ENCODE results near the gene ITGB7.
A peak's percentile ranks its signal among the peaks of the same experiment; 100 is the strongest.

ITGB7 gene, protein sequence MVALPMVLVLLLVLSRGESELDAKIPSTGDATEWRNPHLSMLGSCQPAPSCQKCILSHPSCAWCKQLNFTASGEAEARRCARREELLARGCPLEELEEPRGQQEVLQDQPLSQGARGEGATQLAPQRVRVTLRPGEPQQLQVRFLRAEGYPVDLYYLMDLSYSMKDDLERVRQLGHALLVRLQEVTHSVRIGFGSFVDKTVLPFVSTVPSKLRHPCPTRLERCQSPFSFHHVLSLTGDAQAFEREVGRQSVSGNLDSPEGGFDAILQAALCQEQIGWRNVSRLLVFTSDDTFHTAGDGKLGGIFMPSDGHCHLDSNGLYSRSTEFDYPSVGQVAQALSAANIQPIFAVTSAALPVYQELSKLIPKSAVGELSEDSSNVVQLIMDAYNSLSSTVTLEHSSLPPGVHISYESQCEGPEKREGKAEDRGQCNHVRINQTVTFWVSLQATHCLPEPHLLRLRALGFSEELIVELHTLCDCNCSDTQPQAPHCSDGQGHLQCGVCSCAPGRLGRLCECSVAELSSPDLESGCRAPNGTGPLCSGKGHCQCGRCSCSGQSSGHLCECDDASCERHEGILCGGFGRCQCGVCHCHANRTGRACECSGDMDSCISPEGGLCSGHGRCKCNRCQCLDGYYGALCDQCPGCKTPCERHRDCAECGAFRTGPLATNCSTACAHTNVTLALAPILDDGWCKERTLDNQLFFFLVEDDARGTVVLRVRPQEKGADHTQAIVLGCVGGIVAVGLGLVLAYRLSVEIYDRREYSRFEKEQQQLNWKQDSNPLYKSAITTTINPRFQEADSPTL

DNA sequence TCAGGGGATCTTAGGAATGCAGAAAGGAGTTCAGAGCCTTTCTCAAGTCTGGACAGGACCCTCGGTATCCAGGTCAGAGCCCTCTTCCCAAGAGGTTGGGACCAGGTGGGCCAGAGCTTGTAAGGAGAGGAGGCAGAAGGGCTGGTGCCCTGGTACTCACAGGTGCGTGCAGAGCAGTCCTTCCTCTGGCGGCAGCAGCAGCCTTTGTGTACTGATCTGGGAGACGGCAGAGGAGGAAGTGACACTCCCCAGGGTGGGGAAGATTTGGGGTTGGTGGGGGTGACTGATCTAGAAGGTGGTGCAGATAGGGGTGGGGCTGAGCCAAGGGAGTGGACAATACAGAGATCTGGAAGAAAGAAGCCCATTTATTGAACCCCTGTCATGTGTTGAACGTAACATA is at the start of gene ITGB7:
ITGB7 (minus strand) TSS at position 210 of the 400 bp plus-strand sequence. CDS start 6,808 bp downstream, outside the sequence.
- in situ Hi-C loops (cut with MboI; ENCODE audit: low sequenced_read_pairs, unreplicated experiment) = no loop called here
- DNase-seq (ENCODE audit: low spot score) = peak; percentile 77
- TF ChIP-seq, protein P1, sequence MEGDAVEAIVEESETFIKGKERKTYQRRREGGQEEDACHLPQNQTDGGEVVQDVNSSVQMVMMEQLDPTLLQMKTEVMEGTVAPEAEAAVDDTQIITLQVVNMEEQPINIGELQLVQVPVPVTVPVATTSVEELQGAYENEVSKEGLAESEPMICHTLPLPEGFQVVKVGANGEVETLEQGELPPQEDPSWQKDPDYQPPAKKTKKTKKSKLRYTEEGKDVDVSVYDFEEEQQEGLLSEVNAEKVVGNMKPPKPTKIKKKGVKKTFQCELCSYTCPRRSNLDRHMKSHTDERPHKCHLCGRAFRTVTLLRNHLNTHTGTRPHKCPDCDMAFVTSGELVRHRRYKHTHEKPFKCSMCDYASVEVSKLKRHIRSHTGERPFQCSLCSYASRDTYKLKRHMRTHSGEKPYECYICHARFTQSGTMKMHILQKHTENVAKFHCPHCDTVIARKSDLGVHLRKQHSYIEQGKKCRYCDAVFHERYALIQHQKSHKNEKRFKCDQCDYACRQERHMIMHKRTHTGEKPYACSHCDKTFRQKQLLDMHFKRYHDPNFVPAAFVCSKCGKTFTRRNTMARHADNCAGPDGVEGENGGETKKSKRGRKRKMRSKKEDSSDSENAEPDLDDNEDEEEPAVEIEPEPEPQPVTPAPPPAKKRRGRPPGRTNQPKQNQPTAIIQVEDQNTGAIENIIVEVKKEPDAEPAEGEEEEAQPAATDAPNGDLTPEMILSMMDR (IDR thresholded peaks at IDR 0.05; ENCODE audit: borderline replicate concordance, control extremely low read depth, extremely low read depth, insufficient read depth, missing control alignments) = no peak

DNA sequence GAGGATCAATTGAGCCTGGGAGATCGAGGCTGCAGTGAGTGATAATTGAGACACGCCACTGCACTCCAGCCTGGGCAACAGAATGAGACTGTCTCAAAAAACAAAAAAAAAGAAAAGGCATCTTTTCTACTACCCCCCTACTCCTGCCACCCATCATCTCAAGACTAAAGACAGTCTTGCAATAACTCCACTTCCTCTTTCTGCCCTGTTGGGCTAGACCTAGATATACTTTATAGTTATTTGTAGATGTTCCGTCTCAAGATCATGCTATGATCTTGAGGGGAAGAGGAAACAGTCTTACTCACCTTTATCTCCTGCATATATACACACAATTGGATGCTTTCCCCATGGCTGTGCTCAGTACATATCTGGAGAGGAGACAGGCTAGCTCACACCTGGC is 48.9 kb upstream of the ITGB7 start:
- in situ Hi-C loops (cut with MboI; ENCODE audit: low sequenced_read_pairs, unreplicated experiment) = no loop called here
- TF ChIP-seq, protein P1 (IDR thresholded peaks at IDR 0.05; ENCODE audit: borderline replicate concordance, control extremely low read depth, extremely low read depth, insufficient read depth, missing control alignments) = no peak
- DNase-seq (ENCODE audit: low spot score) = peak; percentile 58

DNA sequence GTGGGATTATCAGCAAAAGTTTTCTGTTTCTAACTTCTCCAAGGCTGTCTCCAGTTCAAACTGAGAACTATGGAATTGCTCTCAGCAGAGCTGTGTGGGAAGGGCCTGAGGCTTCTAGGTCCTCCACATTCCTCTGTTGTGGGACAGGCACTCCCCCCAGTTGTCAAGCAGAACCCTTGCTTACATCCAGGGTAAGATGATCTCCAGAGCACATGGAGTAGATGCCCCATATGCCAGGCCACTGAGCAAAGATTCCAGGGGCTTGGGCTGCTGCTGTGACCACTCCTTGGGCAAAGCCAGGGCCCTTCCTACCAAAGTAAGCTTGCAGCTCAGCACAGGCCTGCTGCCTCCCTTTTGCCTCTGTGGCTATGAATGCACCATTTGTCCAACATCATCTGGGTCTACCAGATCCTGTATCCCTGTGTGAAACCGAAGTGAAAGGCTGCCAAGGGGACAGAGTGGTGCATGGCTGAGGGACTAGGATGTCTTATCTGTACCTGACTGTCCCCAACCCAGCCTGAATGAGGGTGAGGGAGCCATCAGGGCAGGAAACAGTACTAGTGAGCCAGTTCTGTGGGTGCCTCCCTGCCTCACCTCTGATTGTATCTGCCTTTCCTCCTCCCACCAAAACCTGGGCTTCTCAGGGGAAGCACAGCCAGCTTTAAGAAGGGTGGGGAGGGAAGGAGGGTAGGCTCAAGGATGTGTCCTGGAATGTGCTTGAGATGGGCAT is 47.9 kb upstream of the ITGB7 start:
- DNase-seq (ENCODE audit: low spot score) = no peak
- in situ Hi-C loops (cut with MboI; ENCODE audit: low sequenced_read_pairs, unreplicated experiment) = no loop called here
- TF ChIP-seq, protein P1 (IDR thresholded peaks at IDR 0.05; ENCODE audit: borderline replicate concordance, control extremely low read depth, extremely low read depth, insufficient read depth, missing control alignments) = no peak

DNA sequence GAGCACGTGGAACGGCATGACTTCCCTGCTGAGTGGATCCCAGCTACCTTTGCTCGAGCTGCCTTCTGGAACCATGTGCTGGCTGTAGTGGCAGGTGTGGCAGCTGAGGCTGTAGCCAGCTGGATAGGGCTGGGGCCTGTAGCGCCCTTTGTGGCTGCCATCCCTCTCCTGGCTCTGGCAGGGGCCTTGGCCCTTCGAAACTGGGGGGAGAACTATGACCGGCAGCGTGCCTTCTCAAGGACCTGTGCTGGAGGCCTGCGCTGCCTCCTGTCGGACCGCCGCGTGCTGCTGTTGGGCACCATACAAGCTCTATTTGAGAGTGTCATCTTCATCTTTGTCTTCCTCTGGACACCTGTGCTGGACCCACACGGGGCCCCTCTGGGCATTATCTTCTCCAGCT is 46.2 kb upstream of the ITGB7 start:
- TF ChIP-seq, protein P1 (IDR thresholded peaks at IDR 0.05; ENCODE audit: borderline replicate concordance, control extremely low read depth, extremely low read depth, insufficient read depth, missing control alignments) = no peak
- no peak for DNase-seq (ENCODE audit: low spot score)
- in situ Hi-C loops (cut with MboI; ENCODE audit: low sequenced_read_pairs, unreplicated experiment) = no loop called here

DNA sequence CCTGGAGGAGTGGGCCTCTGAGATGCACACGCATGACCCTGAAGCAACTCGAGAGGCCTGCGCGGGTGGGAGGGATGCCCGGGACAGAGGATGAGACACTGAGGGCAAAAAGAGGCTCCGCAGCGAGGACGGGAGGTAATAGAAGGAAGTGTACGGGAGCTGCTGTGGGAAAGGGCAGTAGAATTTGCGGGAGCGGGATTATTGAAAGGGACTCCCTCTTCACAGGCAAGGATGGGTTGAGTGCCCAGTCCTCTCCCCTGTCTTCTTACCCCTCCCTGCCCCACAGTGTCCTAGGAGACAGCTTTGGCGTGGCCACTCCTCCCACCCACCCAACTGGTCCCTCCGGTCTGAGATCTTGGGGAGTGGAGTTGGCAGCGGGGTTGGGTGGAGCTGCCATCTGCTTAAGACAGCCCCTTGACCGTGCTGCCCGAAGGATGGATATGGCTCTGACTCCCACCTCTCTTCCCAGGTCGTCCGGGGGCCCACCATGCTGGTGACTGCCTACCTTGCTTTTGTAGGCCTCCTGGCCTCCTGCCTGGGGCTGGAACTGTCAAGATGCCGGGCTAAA is 45.4 kb upstream of the ITGB7 start:
- TF ChIP-seq, protein P1 (IDR thresholded peaks at IDR 0.05; ENCODE audit: borderline replicate concordance, control extremely low read depth, extremely low read depth, insufficient read depth, missing control alignments) = no peak
- DNase-seq (ENCODE audit: low spot score) = no peak
- in situ Hi-C loops (cut with MboI; ENCODE audit: low sequenced_read_pairs, unreplicated experiment) = no loop called here
